Endometrial microvascular endothelial cells (primary cell): ENCODE measurements around the gene EPB41L1. TPM values are rescaled to one million over a fixed set of nuclear protein-coding genes. Genes with fewer than 3 reads are reported as not detected.

Source experiments
- in situ Hi-C: cut with HindIII; loops from 2 replicates; pipeline ENCODE4 v1.10.0; 2017; ENCODE audit warnings: low sequenced_read_pairs, low pct_unique_long_range_greater_than_20kb; ENCODE audit errors: inconsistent ontology term
- total RNA-seq: library from RNA; depleted of rRNA; stranded (reverse); fragments of >200 nt; gene quantifications from one replicate; pipeline ENCODE4 v1.2.3, GENCODE V29; 2015; ENCODE audit errors: inconsistent ontology term

The EPB41L1 gene
- total RNA-seq, 1 donor from 2014 or later, result 22.7 TPM

DNA sequence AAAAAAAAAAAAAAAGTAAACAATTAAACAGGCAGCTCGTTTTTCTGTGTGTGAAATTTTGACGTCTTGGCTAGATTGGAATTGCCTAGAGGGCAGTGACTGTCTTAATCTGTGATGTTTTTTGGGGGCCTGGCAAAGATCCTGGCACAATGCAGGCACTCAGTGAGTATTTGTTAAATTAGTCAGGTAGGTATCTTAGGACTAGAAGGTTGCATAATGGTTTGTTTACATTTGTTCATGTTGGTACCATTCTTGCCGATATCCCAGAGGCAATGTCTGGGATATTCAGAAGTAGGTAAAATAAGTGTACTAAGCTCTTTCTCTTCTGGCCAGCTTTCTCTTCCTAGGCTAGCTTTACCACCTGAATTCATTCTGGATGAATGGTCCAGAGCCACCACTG is 84.2 kb downstream of the EPB41L1 start:
- in situ Hi-C loops, result no loop called here

DNA sequence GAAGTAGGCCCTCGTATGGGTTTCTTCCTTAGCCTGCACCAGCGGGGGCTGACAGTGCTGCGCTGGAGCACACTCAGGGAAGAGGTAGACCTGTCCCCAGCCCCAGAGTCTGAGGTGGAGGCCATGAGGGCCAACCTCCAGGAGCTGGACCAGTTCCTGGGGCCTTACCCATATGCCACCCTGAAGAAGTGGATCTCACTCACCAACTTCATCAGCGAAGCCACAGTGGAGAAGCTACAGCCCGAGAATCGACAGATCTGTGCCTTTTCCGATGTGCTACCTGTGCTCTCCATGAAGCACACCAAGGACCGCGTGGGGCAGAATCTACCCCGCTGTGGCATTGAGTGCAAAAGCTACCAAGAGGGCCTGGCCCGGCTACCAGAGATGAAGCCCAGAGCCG is 85.5 kb downstream of the EPB41L1 start:
- in situ Hi-C loops, result no loop called here

DNA sequence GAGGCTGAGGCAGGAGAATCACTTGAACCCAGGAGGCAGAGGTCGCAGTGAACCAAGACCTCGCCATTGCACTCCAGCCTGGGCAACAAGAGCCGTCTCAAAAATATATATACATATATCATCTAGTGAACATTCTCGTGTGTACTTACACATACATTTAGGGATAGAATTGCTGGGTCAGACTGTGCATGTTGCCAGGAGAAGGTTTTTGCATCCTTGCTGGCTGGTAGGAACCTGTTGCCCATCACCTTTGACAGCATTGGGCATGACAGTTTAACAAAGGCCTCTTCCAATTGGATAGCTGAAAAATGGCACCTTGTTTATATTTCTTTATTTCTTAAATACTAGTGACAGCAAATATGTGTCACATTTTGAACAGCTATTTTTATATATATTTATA is 87.1 kb downstream of the EPB41L1 start:
- in situ Hi-C loops, result no loop called here

DNA sequence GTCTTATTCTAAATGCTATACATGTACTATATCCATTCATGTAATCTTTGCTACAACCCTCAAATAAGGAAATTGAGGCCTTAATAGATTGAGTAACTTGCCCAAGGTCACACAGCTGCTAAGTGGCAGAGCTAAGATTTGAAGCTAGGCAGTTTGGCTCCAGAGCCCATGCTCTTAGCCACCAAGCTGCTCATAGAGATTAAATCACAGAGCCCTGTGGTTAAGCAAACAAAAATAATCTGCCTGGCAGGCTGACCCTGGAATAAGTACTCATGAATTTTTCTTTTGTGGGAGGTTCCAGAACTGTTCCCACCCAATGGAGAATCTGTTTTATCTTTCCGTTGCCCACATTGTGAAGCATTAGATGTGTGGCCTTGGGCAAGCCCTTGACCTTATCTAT is 89.2 kb downstream of the EPB41L1 start:
- in situ Hi-C loops, result no loop called here

DNA sequence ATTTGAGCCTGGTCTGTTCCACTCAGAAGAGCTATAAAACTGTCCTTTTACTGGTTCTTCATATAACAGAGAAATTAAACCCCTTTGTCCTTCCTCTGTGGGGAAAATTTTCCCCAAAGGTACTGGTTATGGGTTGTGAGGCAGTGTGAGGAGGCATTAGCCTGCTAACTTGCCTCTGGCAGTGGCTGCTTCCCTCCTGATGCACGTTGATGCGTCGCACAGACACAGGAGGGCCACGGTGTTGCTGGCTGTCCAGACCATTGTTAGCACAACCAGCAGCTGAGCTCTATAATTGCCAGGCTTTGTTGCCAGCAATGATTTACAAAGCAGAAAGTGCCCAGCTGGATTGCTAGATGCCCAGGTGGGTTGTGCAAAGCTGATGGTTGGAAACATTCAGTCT is 91.9 kb downstream of the EPB41L1 start:
- in situ Hi-C loops, result no loop called here

DNA sequence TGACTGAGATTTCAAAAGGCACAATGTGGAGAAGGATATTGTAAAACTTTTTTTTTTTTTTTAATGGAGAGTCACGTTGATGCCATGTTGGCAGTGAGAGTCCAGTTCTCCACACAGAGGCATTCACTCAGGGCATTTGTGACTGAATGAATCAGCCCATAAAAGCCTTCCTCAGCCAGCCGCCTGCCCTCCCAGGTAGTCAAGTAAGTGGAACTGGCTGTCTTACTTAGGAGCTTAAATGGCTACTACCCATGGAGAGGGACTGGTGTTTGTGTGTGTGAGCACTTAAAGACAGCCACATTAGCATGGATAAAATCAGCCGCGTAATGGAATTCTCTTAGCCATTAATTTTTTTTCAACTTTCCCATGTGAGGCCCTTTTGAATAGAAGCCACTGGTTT is 94.3 kb downstream of the EPB41L1 start:
- in situ Hi-C loops, result no loop called here

DNA sequence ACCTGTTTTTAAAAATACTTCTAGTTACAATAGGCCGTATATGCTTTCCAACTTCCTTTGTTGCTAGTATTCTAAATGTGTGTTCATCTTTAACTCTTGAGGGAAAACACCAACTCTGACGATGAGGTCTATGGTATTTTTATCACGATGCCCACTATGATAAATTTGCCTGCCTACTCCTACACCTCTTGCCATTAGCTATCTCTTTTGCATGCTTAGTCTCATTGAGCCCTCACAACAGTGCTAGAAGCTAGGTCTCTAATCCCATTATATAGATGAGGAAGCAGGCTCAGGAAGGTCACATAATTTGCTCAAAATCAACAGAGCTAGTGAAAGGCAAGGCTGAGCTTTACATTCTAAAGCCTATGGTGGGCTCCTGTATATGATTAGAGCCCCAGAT is 94.9 kb downstream of the EPB41L1 start:
- in situ Hi-C loops, result no loop called here

DNA sequence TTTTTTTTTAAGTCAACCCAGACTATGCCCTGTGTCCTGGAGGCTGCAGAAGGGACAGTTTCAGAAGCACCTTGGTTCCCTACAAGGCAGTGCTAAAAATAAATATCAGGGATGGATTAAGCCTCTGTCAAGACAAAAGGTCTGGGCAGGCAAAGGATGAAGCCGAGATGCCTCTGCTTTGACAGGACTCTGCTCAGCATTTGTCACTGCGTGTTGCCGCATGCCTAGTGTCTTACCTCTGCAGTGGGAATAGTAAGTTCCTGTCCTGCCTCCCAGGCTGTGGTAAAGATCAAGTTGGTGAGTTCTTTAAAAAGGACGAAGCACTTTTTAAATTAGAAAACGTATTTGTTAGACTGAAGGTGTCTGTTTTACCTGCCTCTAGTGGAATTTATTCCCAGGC is 96.9 kb downstream of the EPB41L1 start:
- in situ Hi-C loops, result no loop called here

DNA sequence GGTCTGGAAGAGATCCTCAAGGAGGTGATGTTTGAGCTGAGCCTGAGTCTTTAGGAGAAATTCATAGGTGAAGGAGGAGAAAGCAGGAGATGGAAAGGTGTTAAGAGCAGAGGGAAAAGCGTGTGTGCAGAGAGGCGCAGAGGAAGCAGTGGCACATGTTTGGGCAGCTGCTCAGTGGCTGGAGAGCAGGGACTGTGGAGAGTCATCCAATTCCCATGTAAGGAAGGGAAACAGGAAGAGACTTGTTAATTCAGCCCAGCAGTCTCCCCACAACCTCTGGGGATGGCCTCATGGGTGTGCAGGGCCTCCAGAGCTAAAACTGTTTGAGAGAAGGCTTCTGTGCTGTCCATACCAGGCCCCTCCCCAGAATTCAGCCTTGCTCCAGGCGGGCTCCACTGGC is 98.0 kb downstream of the EPB41L1 start:
- in situ Hi-C loops, result no loop called here

DNA sequence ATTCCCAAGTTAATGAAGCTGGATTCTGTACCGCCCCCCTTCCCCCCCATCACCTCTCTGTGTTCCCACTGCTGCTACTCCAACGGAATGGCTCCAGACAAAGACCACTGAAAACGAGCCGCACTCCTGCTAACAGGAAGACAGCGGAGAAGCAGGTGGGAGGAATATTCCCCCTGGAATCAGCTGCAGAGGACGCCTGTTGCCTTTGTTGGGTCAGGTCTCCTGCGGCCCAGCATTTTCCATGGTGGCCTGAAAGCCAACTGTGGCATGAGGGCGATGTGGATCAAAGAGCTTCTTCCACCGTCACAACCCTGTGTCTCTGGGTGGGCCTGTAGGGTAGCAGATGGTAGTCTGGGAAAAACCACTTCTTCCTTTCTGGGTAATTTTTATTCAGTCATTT is 98.5 kb downstream of the EPB41L1 start:
- in situ Hi-C loops, result no loop called here

DNA sequence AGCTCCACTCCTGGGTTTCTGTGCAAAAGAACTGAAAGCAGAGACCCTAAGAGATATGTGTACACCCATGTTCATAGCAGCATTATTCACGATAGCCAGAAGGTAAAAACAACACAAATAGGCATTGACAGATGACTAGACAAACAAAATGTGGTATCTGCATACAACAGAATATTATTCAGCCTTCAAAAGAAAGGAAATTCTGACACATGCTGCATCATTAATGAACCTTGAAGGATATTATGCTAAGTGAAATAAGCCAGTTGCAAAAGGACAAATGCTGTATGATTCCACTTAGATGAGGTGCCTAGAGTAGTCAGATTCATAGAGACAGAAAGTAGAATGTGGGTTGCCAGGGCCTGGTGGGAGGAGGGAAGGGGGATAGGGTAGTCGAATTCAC is 99.5 kb downstream of the EPB41L1 start:
- in situ Hi-C loops, result no loop called here

DNA sequence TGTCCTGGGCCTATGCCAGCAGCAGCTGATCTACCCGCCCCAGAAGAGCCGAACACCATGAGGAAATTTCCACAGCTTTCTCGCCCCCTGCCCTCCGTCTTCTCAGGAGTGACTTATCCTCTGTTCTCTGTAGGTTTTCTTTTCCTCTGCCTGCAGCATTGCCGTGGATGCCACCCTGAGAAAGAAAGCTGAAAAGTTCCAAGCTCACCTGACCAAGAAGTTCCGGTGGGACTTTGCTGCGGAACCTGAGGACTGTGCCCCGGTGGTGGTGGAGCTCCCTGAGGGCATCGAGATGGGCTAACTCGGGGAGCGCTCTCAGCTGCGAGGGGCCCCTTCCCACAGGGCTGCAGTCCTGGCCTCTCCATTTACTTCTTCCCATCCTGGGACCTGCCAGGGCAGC is 100.9 kb downstream of the EPB41L1 start:
- in situ Hi-C loops, result no loop called here

DNA sequence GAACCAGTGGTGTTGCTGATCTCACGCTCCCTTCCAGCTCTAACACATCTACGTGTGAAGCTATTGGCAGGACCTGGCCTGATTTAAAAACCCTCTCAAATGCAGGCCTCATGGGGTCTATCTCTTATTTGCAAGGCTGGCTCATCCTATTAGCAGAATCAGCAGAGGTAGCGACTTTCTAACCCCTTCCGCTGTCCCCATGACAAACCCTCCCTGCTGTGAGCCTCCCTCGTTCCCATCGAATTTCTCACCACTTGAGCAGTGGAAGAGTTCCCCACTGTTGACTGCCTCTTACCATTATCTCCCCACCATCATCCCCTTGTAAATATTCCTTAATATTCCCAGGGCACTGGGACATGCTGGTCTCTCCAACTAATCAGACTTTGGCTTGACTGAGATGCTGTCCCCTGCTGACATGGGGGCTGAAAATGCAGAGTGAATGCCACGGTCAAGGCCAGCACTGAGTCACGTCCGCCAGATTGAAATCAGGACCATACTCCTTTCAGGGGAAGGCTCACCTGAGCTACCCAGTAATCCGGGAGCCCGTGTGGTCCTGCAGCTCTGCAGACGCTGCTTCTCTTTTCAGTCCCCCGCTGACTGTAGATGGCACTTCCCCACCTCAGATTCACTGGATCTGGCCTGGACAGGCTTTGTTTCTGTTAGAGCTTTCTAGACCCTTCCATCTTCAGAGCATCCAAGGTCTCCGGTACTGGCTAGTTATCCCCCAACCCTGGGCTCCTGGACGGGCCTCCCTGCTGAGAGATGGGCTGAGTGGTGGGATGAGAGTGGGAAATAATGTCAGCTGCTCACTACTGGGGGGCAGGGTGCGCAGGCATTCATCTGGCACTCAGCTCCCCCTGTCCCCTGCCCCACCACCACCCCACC is 104.9 kb downstream of the EPB41L1 start:
- in situ Hi-C loops, result no loop called here

DNA sequence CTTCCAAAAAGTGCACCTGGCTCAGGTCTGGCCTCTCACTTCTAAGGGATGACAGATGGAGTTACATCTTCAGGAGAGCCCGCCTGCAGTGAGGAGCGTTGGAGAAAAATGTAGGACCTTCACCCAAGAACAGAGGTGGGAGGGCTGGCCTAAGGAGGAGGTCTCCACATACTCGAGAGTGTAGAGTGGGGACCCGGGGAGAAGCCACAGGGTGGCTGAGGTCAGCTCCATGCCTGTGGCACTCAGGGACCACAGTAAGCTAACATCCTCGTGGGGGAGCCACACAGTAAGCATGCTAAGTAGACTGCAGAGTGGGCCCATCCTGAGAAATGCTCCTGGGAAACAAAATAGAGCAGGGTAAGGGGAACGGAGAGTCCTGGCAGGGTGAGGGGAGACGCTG is 105.8 kb downstream of the EPB41L1 start:
- in situ Hi-C loops, result no loop called here

DNA sequence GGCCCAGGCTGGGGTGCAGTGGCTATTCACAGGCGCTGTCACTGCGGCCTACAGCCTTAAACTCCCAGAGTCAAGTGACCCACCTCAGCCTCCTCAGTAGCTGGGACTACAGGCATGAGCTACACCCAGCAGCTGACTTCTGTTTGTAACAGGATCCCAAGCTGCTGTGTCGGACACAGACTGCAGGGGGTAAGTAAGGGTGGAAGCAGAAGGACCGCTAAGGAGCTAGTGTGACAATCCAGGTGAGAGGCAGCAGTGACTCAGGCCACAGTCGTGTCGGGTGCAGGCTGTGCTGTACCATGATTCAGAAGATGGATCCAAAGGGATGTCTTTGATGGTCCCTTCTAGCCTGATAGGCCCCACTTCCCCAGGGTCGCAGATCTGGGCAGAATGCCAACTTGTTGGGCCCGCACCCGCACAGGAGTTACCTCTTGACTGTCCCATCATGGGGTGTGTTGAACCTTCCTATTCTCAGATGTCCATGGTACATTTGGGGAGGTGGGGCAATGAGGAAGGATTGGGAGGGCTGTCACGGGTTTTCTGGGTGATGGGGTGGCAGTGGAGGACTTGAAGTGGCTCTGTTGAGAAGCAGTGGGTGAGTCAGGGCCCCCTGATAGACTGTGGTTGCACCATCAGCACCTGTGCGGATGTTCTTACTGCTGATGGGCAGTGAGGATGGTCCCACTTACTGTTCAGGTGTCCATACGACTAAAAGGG is 107.0 kb downstream of the EPB41L1 start:
- in situ Hi-C loops, result no loop called here

DNA sequence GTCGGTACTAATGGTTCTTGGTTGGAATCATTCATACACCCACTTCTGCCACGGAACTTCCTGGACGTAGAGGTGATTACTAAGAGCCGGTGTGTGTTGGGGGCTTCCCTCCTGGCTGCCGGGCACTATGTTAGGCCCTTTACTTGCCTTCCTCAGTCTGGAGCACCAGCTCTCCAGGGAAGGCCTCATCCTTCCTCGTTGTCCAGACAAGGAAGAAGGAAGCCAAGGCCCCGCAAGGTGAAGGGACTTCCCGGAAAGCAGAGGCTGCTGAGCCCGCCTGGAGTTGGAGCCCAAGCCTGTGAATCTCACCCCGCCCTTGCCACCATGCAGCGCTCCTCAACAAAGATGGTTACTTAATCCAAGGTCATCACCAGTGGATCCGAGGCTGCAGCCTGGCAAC is 107.9 kb downstream of the EPB41L1 start:
- in situ Hi-C loops, result no loop called here

DNA sequence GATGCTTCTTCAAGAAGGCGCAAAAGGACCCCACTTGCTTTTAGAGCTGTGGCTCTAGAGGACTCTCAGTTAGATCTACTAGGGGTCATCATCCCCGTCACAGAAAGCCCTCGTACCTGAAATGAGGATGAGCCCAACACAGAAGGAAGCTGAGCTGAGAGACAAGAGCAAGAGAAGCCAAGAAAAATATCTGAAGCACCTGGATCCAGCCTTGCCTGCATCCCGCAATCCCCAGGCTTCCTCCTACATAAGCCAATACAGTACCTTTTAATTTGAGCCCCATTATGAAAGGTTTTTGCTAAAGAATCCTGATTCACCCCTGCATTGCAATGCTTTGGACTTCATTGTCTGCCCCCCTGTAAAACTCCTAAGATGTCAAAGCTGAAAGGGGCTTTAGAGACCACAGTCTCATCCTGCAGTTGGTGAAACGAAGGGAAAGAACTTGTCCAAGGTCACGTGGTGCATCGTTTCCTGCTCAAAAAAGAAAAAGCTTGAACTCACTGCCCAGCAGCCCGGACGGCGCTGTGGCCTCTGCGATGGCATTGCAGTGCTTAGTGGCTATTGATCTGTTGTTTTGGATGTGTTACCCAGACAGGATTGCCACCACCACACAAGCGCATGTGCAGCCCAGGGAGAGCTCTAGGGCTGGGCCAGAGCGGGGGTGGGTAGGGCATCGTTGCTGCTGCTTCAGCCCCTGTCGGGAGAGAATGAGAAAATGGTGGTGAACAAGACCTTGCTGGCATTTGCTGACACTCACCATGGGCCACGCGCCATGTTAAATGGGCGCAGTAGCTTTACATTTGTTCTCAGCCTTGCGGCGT is 110.1 kb downstream of the EPB41L1 start:
- in situ Hi-C loops, result no loop called here

DNA sequence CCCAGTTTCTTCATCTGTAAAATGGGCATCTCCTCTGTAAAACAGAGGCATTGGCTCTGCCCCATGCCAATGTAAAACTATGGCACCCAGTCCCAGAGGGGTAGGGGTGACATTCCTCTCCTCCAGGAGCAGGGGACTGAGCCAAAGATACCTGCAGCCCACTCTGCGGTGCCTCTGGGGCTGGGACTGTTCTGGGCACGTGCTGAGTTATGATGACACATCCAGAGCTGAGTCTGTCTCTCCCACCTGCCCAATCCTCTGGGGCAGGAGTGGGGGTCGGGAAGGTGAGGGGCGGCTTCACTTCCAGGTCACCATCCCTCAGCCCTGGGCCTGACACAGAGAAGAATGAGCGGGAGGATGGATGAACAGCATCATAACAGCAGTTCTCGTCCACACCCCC is 111.6 kb downstream of the EPB41L1 start:
- in situ Hi-C loops, result no loop called here

DNA sequence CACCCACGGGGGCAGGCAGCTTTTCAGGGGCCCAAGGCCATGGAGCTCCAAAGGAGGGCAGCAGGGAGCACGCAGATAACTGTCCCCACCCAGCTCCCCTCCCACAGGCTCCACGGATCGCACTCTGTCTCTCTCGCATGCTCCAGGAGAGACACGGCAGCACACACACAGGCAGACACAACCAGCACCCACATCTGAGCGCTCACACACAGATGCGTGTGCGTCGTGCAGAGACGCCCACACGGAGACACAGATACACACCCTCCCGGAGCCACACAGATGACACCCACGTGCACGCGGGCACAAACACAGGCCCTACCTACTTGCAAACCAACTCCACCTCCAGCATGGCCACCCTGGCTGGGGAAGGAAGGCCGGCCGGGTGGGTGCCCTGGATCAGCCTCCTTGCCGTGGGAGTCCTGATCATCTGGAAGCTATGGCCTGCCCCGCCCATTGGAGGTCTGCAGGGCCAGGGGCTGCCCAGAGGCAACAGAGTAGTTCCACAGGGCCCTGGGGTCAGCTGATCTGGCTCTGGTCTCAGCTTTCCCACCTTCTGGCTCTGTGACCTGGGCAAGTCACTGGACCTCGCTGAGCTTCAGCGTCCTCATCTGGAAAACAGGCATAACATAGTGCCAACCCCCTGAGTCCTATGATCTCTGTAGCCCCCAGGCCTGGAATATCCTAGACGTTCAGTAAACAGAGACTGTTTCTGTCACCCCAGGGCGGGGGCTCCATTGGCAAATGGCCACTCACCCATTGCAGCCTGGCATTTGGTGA is 113.3 kb downstream of the EPB41L1 start:
- in situ Hi-C loops, result no loop called here
